ENCODE data around the gene PHLDB2. TPM values are rescaled to one million over a fixed set of nuclear protein-coding genes. Genes with fewer than 3 reads are reported as not detected.

Gene PHLDB2
- total RNA-seq, 1 donor from 2014 or later, result 145 TPM

GRCh38 chr3:111851511-111851954 lies 7.5 kb upstream of the PHLDB2 start:
- no peak for DNase-seq (ENCODE audit: low read depth)

- no peak for DNase-seq (ENCODE audit: low read depth)
Measured at GRCh38 chr3:111852540-111852939, 6.5 kb upstream of the PHLDB2 start.

GRCh38 chr3:111853068-111853467 lies 6.0 kb upstream of the PHLDB2 start:
- no peak for DNase-seq (ENCODE audit: low read depth)

GRCh38 chr3:111854990-111855389 lies 4.1 kb upstream of the PHLDB2 start:
- no peak for DNase-seq (ENCODE audit: low read depth)

GRCh38 chr3:111856501-111856900 lies 2.6 kb upstream of the PHLDB2 start:
- no peak for DNase-seq (ENCODE audit: low read depth)

GRCh38 chr3:111857474-111857873 lies 1.6 kb upstream of the PHLDB2 start:
- DNase-seq (ENCODE audit: low read depth), result no peak

- DNase-seq (ENCODE audit: low read depth), result no peak
Measured at GRCh38 chr3:111858642-111859041, 423 bp upstream of the PHLDB2 start.

- peak; percentile 86 for DNase-seq (ENCODE audit: low read depth)
Measured at GRCh38 chr3:111859974-111860859, 1.2 kb downstream of the PHLDB2 start.

- DNase-seq (ENCODE audit: low read depth), result no peak
Measured at GRCh38 chr3:111861391-111861790, 2.3 kb downstream of the PHLDB2 start.

GRCh38 chr3:111862415-111862814 lies 3.4 kb downstream of the PHLDB2 start:
- no peak for DNase-seq (ENCODE audit: low read depth)

GRCh38 chr3:111862974-111863373 lies 3.9 kb downstream of the PHLDB2 start:
- no peak for DNase-seq (ENCODE audit: low read depth)

GRCh38 chr3:111863942-111864694 lies 5.1 kb downstream of the PHLDB2 start:
- no peak for DNase-seq (ENCODE audit: low read depth)

- DNase-seq (ENCODE audit: low read depth), result peak; percentile 78
Measured at GRCh38 chr3:111864821-111865656, 6.0 kb downstream of the PHLDB2 start.

- DNase-seq (ENCODE audit: low read depth), result no peak
Measured at GRCh38 chr3:111867889-111868426, 8.9 kb downstream of the PHLDB2 start.

GRCh38 chr3:111870620-111871019 lies 11.6 kb downstream of the PHLDB2 start:
- DNase-seq (ENCODE audit: low read depth), result no peak

- DNase-seq (ENCODE audit: low read depth), result no peak
Measured at GRCh38 chr3:111871809-111872623, 13.0 kb downstream of the PHLDB2 start.

GRCh38 chr3:111872979-111873378 lies 13.9 kb downstream of the PHLDB2 start:
- DNase-seq (ENCODE audit: low read depth), result no peak

GRCh38 chr3:111874177-111874820 lies 15.2 kb downstream of the PHLDB2 start:
- DNase-seq (ENCODE audit: low read depth), result peak; percentile 83

GRCh38 chr3:111881480-111881879 lies 22.4 kb downstream of the PHLDB2 start:
- no peak for DNase-seq (ENCODE audit: low read depth)

GRCh38 chr3:111882194-111882593 lies 23.1 kb downstream of the PHLDB2 start:
- no peak for DNase-seq (ENCODE audit: low read depth)

Data from renal cortical epithelial cell (primary cell).